NT2/D1 (cell line): ENCODE measurements around the gene TBC1D22A.

ENCODE experiments used
- DNase-seq: peaks from one replicate; pipeline ENCODE4 v3.0.0-alpha.2; 2011; ENCODE audit warnings: low read depth, low spot score
- H3K27me3 ChIP-seq: 2 replicates; pipeline ENCODE4 v1.6.0; 2011; ENCODE audit warnings: mild to moderate bottlenecking; ENCODE audit not compliant: insufficient read length, insufficient read depth
- H3K36me3 ChIP-seq: 2 replicates; pipeline ENCODE4 v1.6.1; 2011; ENCODE audit warnings: mild to moderate bottlenecking, low read length, mixed read lengths; ENCODE audit not compliant: insufficient read depth, insufficient read length
- H3K4me1 ChIP-seq: 2 replicates; pipeline ENCODE4 v1.5.1; 2011; ENCODE audit not compliant: insufficient read depth, insufficient read length
- H3K4me3 ChIP-seq: 2 replicates; pipeline ENCODE4 v1.5.1; 2011; ENCODE audit warnings: low read depth; ENCODE audit not compliant: insufficient read length
- H3K9ac ChIP-seq: 2 replicates; pipeline ENCODE4 v1.6.0; 2011; ENCODE audit warnings: low read depth; ENCODE audit not compliant: insufficient read length
- H3K9me3 ChIP-seq: 2 replicates; pipeline ENCODE4 v1.5.1; 2011; ENCODE audit warnings: mild to moderate bottlenecking, low read length; ENCODE audit not compliant: insufficient read depth
- SUZ12 ChIP-seq: IDR thresholded peaks from 2 replicates; pipeline ENCODE4 v1.6.1; 2011; ENCODE audit not compliant: insufficient read length, insufficient read depth; ENCODE audit errors: extremely low read depth
- YY1 ChIP-seq: IDR thresholded peaks from 2 replicates; pipeline ENCODE4 v1.6.1; 2011; ENCODE audit not compliant: insufficient read length, insufficient read depth
- ZNF274 ChIP-seq: IDR thresholded peaks from 2 replicates; pipeline ENCODE4 v1.6.1; 2011; ENCODE audit warnings: mild to moderate bottlenecking, low read depth, low read length

TBC1D22A gene

GRCh38 chr22:47100019-47100418 is 337.6 kb downstream of the TBC1D22A start:
- H3K27me3 ChIP-seq, result no peaks in the 10 kb centered on the region
- H3K36me3 ChIP-seq, result no peaks in the 10 kb centered on the region
- no peak for DNase-seq
- H3K4me3 ChIP-seq, result no peak overlapping the region
- H3K9me3 ChIP-seq, result peaks cover 8% of the 10 kb centered on the region; the same call in 1 of the 2 replicates
- peaks cover 15% of the 10 kb centered on the region for H3K4me1 ChIP-seq
- TF ChIP-seq SUZ12 (no peak), ZNF274 (no peak), YY1 (no peak)
- no peak overlapping the region for H3K9ac ChIP-seq

DNA sequence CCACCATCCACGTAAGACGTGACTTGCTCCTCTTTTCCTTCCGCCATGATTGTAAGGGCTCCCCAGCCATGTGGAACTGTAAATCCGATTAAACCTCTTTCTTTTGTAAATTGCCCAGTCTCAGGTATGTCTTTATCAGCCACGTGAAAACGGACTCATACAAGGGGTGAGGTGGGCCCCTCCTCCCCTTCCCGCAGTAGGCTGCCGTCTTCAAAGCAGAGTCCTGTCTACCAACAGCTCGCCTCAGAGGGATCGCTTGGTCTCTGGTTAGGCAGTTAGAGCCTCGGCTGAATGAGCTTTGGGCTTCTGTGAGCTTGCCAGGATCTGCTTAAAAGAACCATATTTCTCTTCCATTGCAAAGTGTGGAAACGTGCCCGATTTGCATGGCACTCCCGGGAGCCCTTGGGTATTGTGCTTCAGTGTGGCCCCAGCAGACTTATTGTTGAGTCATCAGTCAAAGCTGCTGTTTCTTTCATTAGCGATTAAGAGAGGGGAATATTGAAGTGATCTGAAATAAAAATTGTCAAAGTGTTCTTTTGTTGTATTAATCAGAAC is 338.3 kb downstream of the TBC1D22A start:
- H3K9me3 ChIP-seq, result peaks cover 1% of the 10 kb centered on the region; the same call in 1 of the 2 replicates
- H3K36me3 ChIP-seq, result no peaks in the 10 kb centered on the region
- no peaks in the 10 kb centered on the region for H3K27me3 ChIP-seq
- DNase-seq, result no peak
- TF ChIP-seq SUZ12, result no peak
- TF ChIP-seq YY1, result no peak
- no peak for TF ChIP-seq ZNF274
- H3K4me1 ChIP-seq, result peaks cover 15% of the 10 kb centered on the region
- H3K9ac ChIP-seq, result no peak overlapping the region
- H3K4me3 ChIP-seq, result no peak overlapping the region

DNA sequence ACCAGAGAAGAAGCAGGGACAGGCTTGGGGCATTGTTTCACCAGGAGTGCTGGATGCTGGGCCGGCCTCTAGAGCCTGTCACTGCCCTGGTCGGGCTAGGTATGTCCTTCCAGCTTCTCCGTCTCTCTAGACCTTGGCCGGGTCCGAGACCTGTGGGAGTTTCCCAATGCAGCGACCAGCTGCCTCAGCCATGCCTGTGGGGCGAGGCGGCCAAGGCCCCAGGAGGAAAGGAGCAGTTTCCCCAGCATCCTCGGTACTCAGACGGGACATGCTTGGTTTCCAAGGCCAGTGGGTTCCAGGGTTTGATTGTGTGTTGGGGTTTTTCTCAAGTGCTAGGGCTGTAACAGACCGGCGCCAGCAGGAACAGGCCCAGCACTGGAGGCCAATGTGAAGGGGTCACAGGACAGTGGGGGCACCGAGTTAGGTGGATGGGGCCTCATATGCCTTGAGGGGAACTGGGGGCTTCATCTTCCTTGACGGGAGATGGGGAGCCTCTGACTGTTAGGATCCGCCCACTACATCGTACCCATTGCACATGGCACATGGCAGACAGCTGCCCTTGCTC is 339.0 kb downstream of the TBC1D22A start:
- H3K27me3 ChIP-seq, result no peaks in the 10 kb centered on the region
- no peaks in the 10 kb centered on the region; the same call in 1 of the 2 replicates for H3K9me3 ChIP-seq
- no peaks in the 10 kb centered on the region for H3K36me3 ChIP-seq
- no peak for TF ChIP-seq YY1
- TF ChIP-seq ZNF274, result no peak
- TF ChIP-seq SUZ12, result no peak
- no peak overlapping the region for H3K4me3 ChIP-seq
- H3K9ac ChIP-seq, result no peak overlapping the region
- peaks cover 15% of the 10 kb centered on the region for H3K4me1 ChIP-seq
- DNase-seq, result no peak

GRCh38 chr22:47102081-47102480 is 339.6 kb downstream of the TBC1D22A start:
- no peaks in the 10 kb centered on the region for H3K9me3 ChIP-seq
- DNase-seq, result no peak
- H3K36me3 ChIP-seq, result no peaks in the 10 kb centered on the region
- H3K9ac ChIP-seq, result peak overlapping the region; percentile 29
- TF ChIP-seq SUZ12 (no peak), YY1 (no peak), ZNF274 (no peak)
- no peaks in the 10 kb centered on the region for H3K27me3 ChIP-seq
- no peak overlapping the region for H3K4me3 ChIP-seq
- H3K4me1 ChIP-seq, result peaks cover 15% of the 10 kb centered on the region

- no peak overlapping the region for H3K4me3 ChIP-seq
- no peak overlapping the region for H3K9ac ChIP-seq
- TF ChIP-seq YY1 (no peak), SUZ12 (no peak), ZNF274 (no peak)
- H3K9me3 ChIP-seq, result no peaks in the 10 kb centered on the region
- H3K36me3 ChIP-seq, result no peaks in the 10 kb centered on the region
- peak; percentile 83 for DNase-seq
- H3K27me3 ChIP-seq, result no peaks in the 10 kb centered on the region
- H3K4me1 ChIP-seq, result peaks cover 15% of the 10 kb centered on the region
Measured at GRCh38 chr22:47102648-47103047, 340.2 kb downstream of the TBC1D22A start.

DNA sequence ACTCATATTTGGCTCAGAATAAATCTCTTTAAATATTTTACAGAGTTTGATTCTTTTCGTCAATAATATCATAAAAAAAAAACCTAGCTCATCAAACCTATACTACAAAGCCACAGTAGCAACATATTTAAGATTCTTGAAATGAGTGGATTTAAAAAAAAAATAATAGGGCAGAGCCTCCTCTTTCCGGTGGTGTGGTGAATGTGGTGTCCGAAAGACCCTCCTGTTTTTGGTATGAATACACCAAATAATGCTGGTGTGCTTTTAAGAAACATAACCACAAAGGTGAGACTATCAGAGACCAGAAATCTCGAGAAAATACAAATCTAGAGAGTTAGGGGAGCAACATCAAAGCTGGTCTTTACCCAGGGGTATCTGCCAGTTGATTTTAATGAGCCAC is 342.6 kb downstream of the TBC1D22A start:
- Histone ChIP-seq H3K27me3 (no peaks in the 10 kb centered on the region), H3K36me3 (no peaks in the 10 kb centered on the region), H3K4me1 (peaks cover 15% of the 10 kb centered on the region), H3K9ac (no peak overlapping the region), H3K9me3 (no peaks in the 10 kb centered on the region; the same call in 1 of the 2 replicates), H3K4me3 (no peak overlapping the region)
- no peak for DNase-seq
- TF ChIP-seq YY1 (no peak), ZNF274 (no peak), SUZ12 (no peak)

DNA sequence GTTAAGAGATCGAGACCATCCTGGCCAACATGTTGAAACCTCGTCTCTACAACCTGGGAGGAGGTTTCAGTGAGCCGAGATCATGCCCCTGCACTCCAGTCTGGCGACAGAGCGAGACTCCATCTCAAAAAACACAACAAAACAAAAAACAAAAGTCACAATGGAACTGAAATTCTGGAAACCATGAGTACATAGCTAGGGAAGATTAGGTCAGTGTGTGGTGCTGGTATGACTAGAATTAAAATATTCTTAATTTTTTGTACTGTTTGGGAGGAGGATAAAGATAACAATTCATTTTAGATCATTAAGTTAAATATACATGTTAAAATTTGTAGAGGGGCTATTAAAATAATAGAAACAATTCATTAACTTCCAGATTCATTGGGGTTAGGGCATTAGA is 344.4 kb downstream of the TBC1D22A start:
- Histone ChIP-seq H3K27me3 (no peaks in the 10 kb centered on the region), H3K9me3 (no peaks in the 10 kb centered on the region; the same call in 1 of the 2 replicates), H3K4me3 (no peak overlapping the region), H3K9ac (no peak overlapping the region), H3K4me1 (peaks cover 11% of the 10 kb centered on the region), H3K36me3 (peaks cover 2% of the 10 kb centered on the region)
- TF ChIP-seq ZNF274 (no peak), SUZ12 (no peak), YY1 (no peak)
- no peak for DNase-seq
